ENCODE data around the gene COLEC12.

DNA sequence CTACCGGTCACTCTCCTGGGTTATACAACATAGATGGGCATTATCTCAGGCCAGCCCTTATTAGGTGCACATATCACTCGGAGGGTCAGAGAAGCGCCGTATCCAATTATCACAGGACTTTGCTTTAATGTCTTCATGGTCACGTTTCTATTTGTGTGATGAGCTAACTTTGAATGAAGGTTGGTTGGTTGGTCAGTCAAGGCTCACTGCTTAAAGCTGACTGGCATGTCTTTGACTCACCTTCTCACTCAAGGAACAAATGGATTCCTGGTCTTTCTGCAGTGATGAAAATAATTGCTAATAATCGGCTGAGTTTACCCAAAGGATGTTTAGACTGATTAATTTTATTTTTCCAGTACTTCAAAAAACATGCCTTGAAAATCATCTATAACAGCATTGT lies 39.7 kb downstream of the COLEC12 start:
- TF ChIP-seq, protein P1, sequence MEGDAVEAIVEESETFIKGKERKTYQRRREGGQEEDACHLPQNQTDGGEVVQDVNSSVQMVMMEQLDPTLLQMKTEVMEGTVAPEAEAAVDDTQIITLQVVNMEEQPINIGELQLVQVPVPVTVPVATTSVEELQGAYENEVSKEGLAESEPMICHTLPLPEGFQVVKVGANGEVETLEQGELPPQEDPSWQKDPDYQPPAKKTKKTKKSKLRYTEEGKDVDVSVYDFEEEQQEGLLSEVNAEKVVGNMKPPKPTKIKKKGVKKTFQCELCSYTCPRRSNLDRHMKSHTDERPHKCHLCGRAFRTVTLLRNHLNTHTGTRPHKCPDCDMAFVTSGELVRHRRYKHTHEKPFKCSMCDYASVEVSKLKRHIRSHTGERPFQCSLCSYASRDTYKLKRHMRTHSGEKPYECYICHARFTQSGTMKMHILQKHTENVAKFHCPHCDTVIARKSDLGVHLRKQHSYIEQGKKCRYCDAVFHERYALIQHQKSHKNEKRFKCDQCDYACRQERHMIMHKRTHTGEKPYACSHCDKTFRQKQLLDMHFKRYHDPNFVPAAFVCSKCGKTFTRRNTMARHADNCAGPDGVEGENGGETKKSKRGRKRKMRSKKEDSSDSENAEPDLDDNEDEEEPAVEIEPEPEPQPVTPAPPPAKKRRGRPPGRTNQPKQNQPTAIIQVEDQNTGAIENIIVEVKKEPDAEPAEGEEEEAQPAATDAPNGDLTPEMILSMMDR (IDR thresholded peaks at IDR 0.05): no peak
- TF ChIP-seq POLR2A (IDR thresholded peaks at IDR 0.05): no peak
